22Rv1 (cell line): ENCODE results near the gene IFT122.

Experiments used
- ZFX ChIP-seq: fragments of 450-650 bp; IDR thresholded peaks from 2 replicates; pipeline ENCODE4 v1.6.1; 2017; ENCODE audit warnings: antibody characterized with exemption, borderline replicate concordance
- TF ChIP-seq, protein P1 (sequence below): fragments of 450-650 bp; IDR thresholded peaks from 2 replicates; pipeline ENCODE4 v1.5.1; 2017; ENCODE audit warnings: mild to moderate bottlenecking

DNA sequence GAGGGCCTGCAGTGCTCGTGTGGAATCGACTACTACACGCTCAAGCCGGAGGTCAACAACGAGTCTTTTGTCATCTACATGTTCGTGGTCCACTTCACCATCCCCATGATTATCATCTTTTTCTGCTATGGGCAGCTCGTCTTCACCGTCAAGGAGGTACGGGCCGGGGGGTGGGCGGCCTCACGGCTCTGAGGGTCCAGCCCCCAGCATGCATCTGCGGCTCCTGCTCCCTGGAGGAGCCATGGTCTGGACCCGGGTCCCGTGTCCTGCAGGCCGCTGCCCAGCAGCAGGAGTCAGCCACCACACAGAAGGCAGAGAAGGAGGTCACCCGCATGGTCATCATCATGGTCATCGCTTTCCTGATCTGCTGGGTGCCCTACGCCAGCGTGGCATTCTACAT lies 92.2 kb downstream of the IFT122 start:
- TF ChIP-seq, protein P1, sequence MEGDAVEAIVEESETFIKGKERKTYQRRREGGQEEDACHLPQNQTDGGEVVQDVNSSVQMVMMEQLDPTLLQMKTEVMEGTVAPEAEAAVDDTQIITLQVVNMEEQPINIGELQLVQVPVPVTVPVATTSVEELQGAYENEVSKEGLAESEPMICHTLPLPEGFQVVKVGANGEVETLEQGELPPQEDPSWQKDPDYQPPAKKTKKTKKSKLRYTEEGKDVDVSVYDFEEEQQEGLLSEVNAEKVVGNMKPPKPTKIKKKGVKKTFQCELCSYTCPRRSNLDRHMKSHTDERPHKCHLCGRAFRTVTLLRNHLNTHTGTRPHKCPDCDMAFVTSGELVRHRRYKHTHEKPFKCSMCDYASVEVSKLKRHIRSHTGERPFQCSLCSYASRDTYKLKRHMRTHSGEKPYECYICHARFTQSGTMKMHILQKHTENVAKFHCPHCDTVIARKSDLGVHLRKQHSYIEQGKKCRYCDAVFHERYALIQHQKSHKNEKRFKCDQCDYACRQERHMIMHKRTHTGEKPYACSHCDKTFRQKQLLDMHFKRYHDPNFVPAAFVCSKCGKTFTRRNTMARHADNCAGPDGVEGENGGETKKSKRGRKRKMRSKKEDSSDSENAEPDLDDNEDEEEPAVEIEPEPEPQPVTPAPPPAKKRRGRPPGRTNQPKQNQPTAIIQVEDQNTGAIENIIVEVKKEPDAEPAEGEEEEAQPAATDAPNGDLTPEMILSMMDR, result no peak
- no peak for TF ChIP-seq ZFX
